ENCODE results near the gene CD93.

CD93 gene

GRCh38 chr20:23061262-23061661 is 24.9 kb downstream of the CD93 start:
- H3K27ac ChIP-seq (ENCODE audit: low read length) = no peak overlapping the region
- no peak overlapping the region for H2AFZ ChIP-seq (ENCODE audit: low read depth, low read length)
- no peaks in the 10 kb centered on the region for H3K79me2 ChIP-seq (ENCODE audit: low read length)
- H3K9ac ChIP-seq (ENCODE audit: low read length) = no peak overlapping the region
- no peak overlapping the region for H3K4me3 ChIP-seq (ENCODE audit: low read length)
- no peak for TF ChIP-seq CTCF (IDR thresholded peaks at IDR 0.05; ENCODE audit: low read depth, low read length)
- no peak for TF ChIP-seq EZH2phosphoT487 (IDR thresholded peaks at IDR 0.05; ENCODE audit: low read depth)
- H3K27me3 ChIP-seq (ENCODE audit: low read depth, low read length) = peaks cover 18% of the 10 kb centered on the region
- H3K9me3 ChIP-seq (ENCODE audit: insufficient read depth, low read length) = no peaks in the 10 kb centered on the region
- no peaks in the 10 kb centered on the region for H4K20me1 ChIP-seq (ENCODE audit: insufficient read depth, low read length)
- no peak overlapping the region for H3K4me2 ChIP-seq (ENCODE audit: low read length)
- peaks cover 15% of the 10 kb centered on the region; the same call in 1 of the 2 replicates for H3K4me1 ChIP-seq (ENCODE audit: low read length)
- H3K36me3 ChIP-seq (replicated peaks; ENCODE audit: low read depth, low read length) = no peaks in the 10 kb centered on the region

GRCh38 chr20:23060629-23061028 is 25.5 kb downstream of the CD93 start:
- Histone ChIP-seq H3K79me2 (ENCODE audit: low read length) (no peaks in the 10 kb centered on the region), H3K36me3 (replicated peaks; ENCODE audit: low read depth, low read length) (no peaks in the 10 kb centered on the region), H4K20me1 (ENCODE audit: insufficient read depth, low read length) (no peaks in the 10 kb centered on the region), H2AFZ (ENCODE audit: low read depth, low read length) (no peak overlapping the region), H3K4me2 (ENCODE audit: low read length) (no peak overlapping the region), H3K4me3 (ENCODE audit: low read length) (no peak overlapping the region), H3K9me3 (ENCODE audit: insufficient read depth, low read length) (no peaks in the 10 kb centered on the region), H3K27ac (ENCODE audit: low read length) (no peak overlapping the region), H3K9ac (ENCODE audit: low read length) (no peak overlapping the region), H3K27me3 (ENCODE audit: low read depth, low read length) (peaks cover 24% of the 10 kb centered on the region), H3K4me1 (ENCODE audit: low read length) (peaks cover 12% of the 10 kb centered on the region; the same call in 1 of the 2 replicates)
- TF ChIP-seq CTCF (IDR thresholded peaks at IDR 0.05; ENCODE audit: low read depth, low read length) (no peak), EZH2phosphoT487 (IDR thresholded peaks at IDR 0.05; ENCODE audit: low read depth) (no peak)

- H3K4me2 ChIP-seq (ENCODE audit: low read length) = no peak overlapping the region
- H3K27ac ChIP-seq (ENCODE audit: low read length) = no peak overlapping the region
- H4K20me1 ChIP-seq (ENCODE audit: insufficient read depth, low read length) = no peaks in the 10 kb centered on the region
- H2AFZ ChIP-seq (ENCODE audit: low read depth, low read length) = no peak overlapping the region
- no peak overlapping the region for H3K9ac ChIP-seq (ENCODE audit: low read length)
- peaks cover 4% of the 10 kb centered on the region; the same call in 1 of the 2 replicates for H3K4me1 ChIP-seq (ENCODE audit: low read length)
- H3K9me3 ChIP-seq (ENCODE audit: insufficient read depth, low read length) = no peaks in the 10 kb centered on the region
- peaks cover 29% of the 10 kb centered on the region for H3K27me3 ChIP-seq (ENCODE audit: low read depth, low read length)
- no peaks in the 10 kb centered on the region for H3K36me3 ChIP-seq (replicated peaks; ENCODE audit: low read depth, low read length)
- no peaks in the 10 kb centered on the region for H3K79me2 ChIP-seq (ENCODE audit: low read length)
- no peak overlapping the region for H3K4me3 ChIP-seq (ENCODE audit: low read length)
- TF ChIP-seq EZH2phosphoT487 (IDR thresholded peaks at IDR 0.05; ENCODE audit: low read depth) (no peak), CTCF (IDR thresholded peaks at IDR 0.05; ENCODE audit: low read depth, low read length) (no peak)
These were observed 26.3 kb downstream of the CD93 start for GRCh38 chr20:23059846-23060245.

- Histone ChIP-seq H3K4me1 (ENCODE audit: low read length) (peaks cover 4% of the 10 kb centered on the region; the same call in 1 of the 2 replicates), H3K27ac (ENCODE audit: low read length) (no peak overlapping the region), H2AFZ (ENCODE audit: low read depth, low read length) (no peak overlapping the region)
These were observed 27.1 kb downstream of the CD93 start for GRCh38 chr20:23059001-23059400.

More at GRCh38 chr20:23059001-23059400, 27.1 kb downstream of the CD93 start:
- Histone ChIP-seq H4K20me1 (ENCODE audit: insufficient read depth, low read length) (no peaks in the 10 kb centered on the region), H3K4me3 (ENCODE audit: low read length) (no peak overlapping the region), H3K4me2 (ENCODE audit: low read length) (no peak overlapping the region), H3K79me2 (ENCODE audit: low read length) (no peaks in the 10 kb centered on the region), H3K36me3 (replicated peaks; ENCODE audit: low read depth, low read length) (no peaks in the 10 kb centered on the region), H3K9ac (ENCODE audit: low read length) (no peak overlapping the region), H3K9me3 (ENCODE audit: insufficient read depth, low read length) (no peaks in the 10 kb centered on the region), H3K27me3 (ENCODE audit: low read depth, low read length) (peaks cover 31% of the 10 kb centered on the region)
- TF ChIP-seq EZH2phosphoT487 (IDR thresholded peaks at IDR 0.05; ENCODE audit: low read depth) (no peak), CTCF (IDR thresholded peaks at IDR 0.05; ENCODE audit: low read depth, low read length) (no peak)

Data from OCI-LY3 (cell line).